SU-DHL-6 (cell line): ENCODE measurements around the gene HTT.

Experiments
- EZH2phosphoT487 ChIP-seq: fragments of 200-600 bp; sonication (generic), shearing (Covaris generic); conservative IDR thresholded peaks from 2 replicates; pipeline ENCODE4 v1.6.1; 2018; ENCODE audit warnings: mild to moderate bottlenecking, antibody characterized with exemption, low read length, moderate library complexity, mixed read lengths
- TF ChIP-seq, protein P1 (sequence below): fragments of 200-600 bp; sonication (generic); IDR thresholded peaks from one replicate; pipeline ENCODE4 v1.5.1; 2017; ENCODE audit warnings: antibody characterized with exemption, mild to moderate bottlenecking, low read length, moderate library complexity; ENCODE audit not compliant: insufficient read depth, poor library complexity, severe bottlenecking

DNA sequence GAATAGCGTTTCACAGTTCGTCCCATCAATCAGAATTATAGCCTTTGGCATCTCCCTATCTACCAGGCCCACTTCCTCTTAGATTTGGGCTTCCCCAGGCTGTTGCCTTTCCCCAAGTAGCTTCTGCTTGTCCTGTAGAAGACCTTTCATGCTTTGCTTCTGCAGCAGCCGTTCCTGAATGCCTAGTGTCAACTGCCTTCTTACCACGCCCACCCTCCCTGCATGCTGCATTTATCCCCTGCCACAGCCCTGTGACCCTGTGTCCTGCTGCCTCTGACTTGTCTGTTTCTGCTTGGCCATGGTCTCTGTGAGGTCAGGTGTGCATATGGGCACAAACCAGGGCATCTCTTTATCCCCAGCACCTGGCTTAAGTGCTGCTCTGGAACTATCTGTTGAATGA is 56.3 kb downstream of the HTT start:
- TF ChIP-seq, protein P1, sequence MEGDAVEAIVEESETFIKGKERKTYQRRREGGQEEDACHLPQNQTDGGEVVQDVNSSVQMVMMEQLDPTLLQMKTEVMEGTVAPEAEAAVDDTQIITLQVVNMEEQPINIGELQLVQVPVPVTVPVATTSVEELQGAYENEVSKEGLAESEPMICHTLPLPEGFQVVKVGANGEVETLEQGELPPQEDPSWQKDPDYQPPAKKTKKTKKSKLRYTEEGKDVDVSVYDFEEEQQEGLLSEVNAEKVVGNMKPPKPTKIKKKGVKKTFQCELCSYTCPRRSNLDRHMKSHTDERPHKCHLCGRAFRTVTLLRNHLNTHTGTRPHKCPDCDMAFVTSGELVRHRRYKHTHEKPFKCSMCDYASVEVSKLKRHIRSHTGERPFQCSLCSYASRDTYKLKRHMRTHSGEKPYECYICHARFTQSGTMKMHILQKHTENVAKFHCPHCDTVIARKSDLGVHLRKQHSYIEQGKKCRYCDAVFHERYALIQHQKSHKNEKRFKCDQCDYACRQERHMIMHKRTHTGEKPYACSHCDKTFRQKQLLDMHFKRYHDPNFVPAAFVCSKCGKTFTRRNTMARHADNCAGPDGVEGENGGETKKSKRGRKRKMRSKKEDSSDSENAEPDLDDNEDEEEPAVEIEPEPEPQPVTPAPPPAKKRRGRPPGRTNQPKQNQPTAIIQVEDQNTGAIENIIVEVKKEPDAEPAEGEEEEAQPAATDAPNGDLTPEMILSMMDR, result no peak
- TF ChIP-seq EZH2phosphoT487, result no peak
